G401 (cell line): Measurements from ENCODE around the gene TLX3. TPM values are rescaled to one million over a fixed set of nuclear protein-coding genes. Genes with fewer than 3 reads are reported as not detected.
"Not testable (repeated sequence)": the region's sequence is repeated elsewhere in the genome, so short reads cannot be mapped to it uniquely, and the experiment has no call there.

Source experiments
- DNase-seq: peaks from one replicate; pipeline ENCODE4 v3.0.0-alpha.2; 2015; ENCODE audit warnings: low spot score
- in situ Hi-C: cut with HindIII; loops from 2 replicates; pipeline ENCODE4 v1.10.0; 2016; ENCODE audit warnings: low sequenced_read_pairs, mixed read lengths
- total RNA-seq: library from RNA; depleted of rRNA; stranded (reverse); fragments of >200 nt; shearing (Covaris generic); gene quantifications from 2 replicates; pipeline ENCODE4 v1.2.3, GENCODE V29; 2014; rRNA removed

Gene TLX3
- total RNA-seq: not detected in 2 replicates

DNA sequence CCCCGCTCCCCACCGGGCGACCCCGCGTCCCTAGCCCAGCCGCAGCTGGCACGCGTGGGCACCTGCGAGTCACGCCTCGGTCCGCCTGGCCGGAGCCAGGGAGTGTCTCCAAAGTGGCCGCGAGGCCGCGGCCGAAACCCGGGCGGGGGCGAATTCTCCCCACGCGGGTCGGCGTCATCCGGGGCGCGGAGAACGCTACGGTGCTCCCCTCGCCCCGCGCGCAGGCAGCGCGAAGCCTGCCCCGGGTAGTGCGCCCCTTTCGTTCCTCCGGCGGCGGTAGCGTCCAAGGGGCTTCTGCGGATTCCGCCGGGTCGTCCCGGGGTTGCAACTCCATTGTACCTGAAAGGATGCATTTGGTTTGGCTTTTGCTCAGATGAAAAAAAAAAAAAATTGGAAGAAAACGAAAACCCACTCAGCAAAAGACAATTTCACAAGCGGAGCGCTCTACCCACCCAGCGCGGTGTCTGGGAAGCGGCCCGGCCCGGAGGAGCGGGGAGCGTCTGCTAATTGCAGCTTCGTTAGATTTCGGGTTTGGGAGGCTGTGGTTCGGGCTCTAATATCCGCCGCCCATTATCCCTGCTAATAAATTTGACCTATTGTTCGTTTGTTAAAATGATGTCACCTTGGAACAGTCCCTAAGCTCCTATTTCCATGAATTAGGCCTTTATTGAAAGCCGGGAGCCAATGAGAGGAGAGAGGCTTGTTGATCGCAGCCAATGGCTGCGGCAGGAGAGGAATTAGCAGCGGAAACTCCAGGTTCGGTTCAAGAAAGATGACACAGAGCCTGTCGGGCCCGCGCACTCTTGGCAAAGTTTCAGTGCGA is at the start of gene TLX3:
Gene TLX3, plus strand, starts transcription at position 796 of the 823 bp plus-strand sequence. CDS start 118 bp downstream, outside the sequence.
- DNase-seq: peak; percentile 99
- in situ Hi-C loops: no loop called here

GRCh38 chr5:171261361-171261760 is 47.7 kb upstream of the TLX3 start:
- in situ Hi-C loops: no loop called here

DNA sequence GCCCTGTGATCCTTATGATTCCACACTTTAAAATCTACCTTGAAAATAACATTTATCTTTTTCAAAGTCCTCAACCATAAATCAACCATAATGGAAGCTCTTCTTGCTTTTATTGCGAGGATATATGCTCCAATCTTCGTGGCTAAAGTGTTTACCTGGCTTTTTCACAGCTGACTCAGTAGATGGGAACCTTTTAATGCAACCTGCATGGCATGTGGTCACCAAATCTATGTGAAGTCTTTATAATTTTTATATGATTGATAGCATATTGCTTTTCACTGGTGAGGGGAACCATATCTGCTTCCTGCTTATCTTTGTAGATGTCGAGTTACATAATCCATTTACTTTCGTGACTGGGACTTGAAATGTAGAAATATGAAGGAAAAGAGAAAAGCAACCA is 47.1 kb upstream of the TLX3 start:
- in situ Hi-C loops: no loop called here
- DNase-seq: no peak

More at GRCh38 chr5:171261361-171261760, 47.7 kb upstream of the TLX3 start:
- no peak for DNase-seq

GRCh38 chr5:171263181-171263580 is 45.9 kb upstream of the TLX3 start:
- in situ Hi-C loops: no loop called here
- DNase-seq: no peak

DNA sequence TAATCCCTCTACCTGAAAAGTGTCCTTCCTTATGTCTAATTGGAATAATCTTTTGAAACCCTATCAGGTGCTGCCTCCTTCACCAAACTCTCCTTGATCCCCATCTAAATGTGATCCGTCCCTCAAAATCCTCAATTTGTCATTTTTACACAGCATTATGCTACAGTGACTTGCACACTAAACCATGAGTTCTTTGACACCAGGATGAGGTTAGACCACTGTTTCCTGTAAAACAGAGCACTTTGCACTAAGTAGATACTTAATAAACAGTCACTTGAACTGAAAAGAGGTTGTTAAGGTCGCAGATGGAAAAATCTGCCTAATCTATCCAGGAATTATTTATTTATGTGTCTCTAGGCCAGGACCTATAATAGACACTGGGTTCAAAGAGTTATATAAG is 44.2 kb upstream of the TLX3 start:
- no peak for DNase-seq
- in situ Hi-C loops: no loop called here

DNA sequence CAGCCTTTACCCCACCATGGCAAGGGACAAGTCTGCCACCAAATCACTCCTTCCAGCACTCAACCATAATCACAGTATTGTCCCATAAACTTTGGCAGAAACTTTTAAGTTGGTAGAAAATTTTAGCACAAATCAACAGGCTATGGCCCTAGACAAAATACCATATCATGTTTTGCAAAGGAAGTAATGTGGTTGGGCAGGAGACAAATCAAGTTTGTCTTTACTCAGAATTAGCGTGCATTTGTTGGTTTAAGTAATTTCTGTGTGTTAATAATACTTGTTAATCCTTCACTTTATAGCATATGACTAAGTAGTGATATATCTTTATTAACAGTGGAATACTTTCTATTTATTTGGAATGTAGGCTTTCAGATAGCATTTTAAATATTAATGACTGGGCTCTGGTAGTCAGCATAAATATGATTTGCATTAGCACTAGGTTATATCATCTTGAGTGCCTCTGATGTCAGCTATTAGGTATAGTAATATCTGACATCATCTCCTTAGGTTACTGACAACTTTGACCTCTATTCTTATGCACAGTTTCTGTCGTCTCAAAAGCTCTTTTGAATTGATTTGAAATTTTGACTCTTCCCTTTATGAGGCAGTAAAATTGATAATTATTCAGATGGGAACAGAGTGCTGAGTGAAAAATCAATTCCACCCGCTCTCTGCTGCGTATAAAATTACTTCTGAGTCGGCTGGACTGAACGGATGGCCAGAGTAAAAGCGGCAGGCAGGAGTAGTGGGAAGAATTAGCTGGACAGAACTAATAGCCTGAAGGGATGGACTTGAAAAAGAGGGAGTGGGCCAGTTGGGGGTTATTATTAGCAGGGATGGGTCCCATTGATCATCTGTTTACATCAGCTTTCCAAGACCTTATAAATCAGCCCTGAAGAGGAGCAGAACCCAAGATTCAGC is 40.1 kb upstream of the TLX3 start:
- in situ Hi-C loops: no loop called here
- DNase-seq: no peak

GRCh38 chr5:171269717-171270116 is 39.3 kb upstream of the TLX3 start:
- in situ Hi-C loops: no loop called here
- DNase-seq: no peak

DNA sequence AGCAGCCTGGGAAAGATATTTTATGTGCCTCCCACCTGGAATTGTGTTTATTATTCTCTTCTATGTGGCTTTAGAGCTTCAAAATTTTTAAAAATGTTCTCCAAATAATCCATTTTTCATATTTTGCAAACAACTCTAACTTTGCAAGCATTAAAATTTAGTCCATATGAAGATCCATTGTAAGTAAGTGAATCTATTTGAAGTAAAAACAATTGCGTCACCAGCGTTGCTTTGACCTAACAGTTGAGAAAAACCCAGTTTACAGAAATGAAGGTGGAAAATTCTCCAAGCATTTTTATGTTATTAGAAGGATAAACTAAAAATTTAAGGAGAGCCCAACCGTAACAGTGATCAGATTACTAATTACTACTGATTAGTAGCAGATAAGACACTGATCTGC is 38.9 kb upstream of the TLX3 start:
- in situ Hi-C loops: no loop called here

DNA sequence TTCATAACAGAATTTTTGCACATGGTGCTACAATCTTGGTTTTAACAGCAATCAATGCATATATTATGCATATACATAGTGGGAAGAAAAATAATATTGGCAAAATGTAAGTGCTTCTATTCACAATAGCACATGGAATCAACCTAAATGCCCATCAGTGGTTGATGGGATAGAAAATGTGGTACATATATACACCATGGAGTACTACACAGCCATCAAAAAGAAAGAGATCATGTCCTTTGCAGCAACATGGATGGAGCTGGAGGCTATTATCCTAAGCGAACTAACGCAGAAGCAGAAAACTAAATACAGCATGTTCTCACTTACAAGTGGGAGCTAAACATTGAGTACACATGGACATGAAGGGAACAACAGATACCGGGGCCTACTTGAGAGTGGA is 37.2 kb upstream of the TLX3 start:
- in situ Hi-C loops: no loop called here
- DNase-seq: no peak

More for the DNA sequence above, 38.9 kb upstream of the TLX3 start:
- no peak for DNase-seq

DNA sequence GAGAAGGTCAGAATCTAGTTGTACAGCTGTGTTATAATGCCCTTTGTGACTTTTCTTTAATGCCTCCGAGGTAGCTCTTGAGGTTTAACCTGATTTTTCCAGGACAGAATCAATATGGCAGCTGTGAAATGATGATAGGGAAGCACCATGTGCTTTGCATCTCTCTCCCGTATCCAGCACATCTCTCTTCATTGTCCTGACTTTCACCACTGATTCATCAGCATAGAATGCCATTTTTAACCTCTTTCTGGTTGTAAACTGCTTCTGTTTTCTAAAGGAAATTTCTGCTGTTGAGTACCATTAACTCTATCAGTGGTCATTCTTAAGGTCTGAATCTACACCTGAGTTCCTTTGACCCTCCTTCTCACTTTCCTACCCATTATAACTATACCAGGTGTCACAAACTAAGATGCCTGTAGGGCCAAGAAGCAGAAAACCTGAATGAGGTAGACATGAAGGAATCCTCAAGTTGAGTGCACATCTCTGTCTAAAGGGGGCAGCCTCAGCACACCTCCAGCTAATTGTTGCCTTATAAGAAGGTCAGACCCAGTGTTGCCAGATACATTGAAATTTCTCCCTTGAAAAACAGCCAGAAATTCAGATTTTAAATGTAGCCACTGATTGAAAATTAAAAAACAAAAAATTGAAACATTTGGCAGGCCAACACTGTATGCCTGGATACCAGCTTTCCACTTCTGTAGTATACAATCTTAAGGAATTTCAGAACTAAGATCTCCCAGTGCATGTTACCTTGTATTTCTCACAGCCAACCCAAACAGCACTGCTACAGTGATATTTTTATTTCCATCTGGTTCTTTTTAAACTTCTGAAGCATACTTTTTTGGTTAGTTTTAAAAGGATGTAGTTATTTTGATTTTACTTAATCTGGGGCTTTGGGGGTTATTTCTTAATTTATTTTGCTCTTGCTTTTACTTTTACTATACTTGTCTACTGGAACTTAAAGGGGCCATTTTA is 35.8 kb upstream of the TLX3 start:
- in situ Hi-C loops: no loop called here
- DNase-seq: peak; percentile 75

DNA sequence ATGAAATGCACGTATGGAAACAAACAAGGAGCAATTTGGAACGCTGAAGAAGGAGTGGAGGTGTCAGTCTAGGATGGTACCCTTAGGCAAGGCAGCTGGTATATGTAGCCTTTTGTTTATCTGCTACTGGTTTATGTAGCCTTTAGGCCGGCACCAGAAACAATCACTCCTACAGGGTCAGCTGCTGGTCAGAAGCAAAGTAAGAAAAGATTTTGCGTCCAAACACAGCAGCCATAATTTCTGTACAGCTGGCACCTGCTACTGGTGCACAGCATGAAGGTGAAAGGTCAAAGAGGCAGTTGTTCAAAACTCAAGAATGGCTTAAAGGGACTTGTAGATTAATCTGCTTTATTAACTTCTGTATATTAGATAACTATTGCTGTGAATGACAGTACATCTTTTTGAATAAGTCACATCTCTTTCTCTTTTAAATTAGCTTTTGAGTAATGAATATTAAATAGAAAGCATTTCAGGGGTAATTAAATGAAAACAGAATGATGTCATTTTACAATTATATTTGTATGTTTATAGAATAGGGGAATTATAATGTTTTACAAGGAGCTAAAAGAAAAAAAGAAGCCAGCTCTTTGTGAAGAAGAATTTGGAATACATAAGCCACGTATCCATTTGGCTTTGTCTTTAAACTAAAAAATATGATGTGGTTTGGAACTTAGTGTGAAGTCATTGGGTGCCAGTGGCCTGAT is 33.1 kb upstream of the TLX3 start:
- in situ Hi-C loops: no loop called here
- DNase-seq: no peak

DNA sequence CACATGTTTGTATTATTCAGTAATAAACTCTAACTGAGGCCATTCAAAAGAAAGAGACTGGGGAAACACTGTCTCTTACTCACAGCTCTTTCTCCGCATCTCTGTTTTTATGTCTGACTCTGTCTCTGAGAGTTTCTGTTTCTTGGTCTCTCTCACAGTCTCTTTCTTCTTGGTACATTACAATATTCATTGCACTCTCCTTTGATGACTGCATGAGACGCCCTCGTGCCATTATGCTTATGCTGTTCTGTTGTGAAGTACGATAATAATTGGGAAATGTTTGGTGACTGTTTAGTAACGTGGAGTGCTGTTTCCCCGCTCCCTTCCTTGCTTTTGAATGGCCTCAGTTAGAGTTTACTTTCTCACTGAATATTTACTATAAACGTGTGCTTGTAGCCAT is 25.3 kb upstream of the TLX3 start:
- in situ Hi-C loops: no loop called here
- DNase-seq: no peak

GRCh38 chr5:171285465-171285864 is 23.6 kb upstream of the TLX3 start:
- in situ Hi-C loops: no loop called here
- no peak for DNase-seq

DNA sequence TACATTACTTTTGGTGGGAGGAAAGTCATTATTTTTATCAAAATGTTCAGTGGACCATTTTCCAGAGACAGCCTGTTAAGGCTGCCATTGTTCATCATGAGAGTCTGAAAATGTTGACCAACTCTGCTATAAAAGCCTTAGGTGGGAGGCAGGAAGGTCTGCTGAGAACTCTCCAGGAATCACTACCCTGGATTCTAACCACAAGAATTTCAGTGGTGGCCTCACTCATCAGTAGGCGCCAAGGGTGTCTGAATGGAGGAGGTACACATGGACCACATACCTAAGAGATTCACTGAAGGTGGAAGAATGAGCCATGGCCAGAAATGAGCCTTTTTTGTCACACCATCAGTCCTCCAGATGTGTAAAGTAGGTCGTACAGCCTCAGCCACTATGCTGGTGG is 21.0 kb upstream of the TLX3 start:
- no peak for DNase-seq
- in situ Hi-C loops: no loop called here

DNA sequence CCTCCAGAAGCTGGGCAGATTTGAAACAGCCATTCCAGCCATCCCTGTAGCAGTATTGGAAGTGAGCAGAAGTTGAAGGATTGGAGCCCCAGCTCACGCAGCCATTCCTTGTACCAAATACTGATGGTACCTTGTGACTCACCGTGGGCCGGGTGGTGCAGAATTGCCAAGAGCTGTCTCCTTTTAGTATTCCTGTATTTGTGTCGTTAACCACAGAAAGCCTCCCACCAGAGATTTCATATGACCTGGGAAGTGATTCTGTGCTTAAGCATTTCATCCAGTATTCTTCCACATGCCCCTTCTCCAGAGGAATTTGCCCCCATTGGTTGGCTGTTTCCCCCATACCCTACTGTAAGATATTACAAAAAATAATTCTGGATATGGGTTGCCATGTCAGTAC is 17.7 kb upstream of the TLX3 start:
- in situ Hi-C loops: no loop called here
- no peak for DNase-seq

GRCh38 chr5:171295299-171295698 is 13.7 kb upstream of the TLX3 start:
- in situ Hi-C loops: no loop called here
- DNase-seq: no peak

DNA sequence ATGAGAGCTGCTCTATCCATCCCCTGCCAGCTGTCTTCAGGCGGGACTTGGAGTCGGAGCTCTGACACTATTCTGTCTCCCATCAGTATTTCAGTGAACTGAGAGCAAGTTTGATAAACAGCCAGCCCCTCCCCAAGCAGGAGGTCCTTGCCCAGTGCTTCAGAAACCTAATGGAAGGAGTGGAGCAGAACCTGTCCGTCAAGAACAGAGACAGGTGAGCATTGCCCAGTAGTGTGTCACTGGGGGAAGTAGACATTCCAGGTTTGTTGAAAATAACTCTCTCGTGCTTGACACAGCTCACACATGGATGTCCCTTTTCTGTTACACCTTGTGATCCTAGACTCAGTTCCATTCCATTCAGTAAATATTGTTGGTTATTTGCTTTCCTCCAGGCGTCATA is 13.2 kb upstream of the TLX3 start:
- DNase-seq: no peak
- in situ Hi-C loops: no loop called here

GRCh38 chr5:171297941-171298340 is 11.1 kb upstream of the TLX3 start:
- in situ Hi-C loops, DNase-seq: not testable (repeated sequence)
